Fibroblast of mammary gland (primary cell): Measurements from ENCODE around the gene RAB17.

Experiments used
- DNase-seq: peaks from one replicate; pipeline ENCODE4 v3.0.0-alpha.2; 2010; ENCODE audit warnings: low read depth
- H3K4me3 ChIP-seq: 2 replicates; pipeline ENCODE4 v1.5.1; 2011; ENCODE audit warnings: low read depth, mild to moderate bottlenecking, low read length, moderate library complexity; ENCODE audit not compliant: control insufficient read depth
- CTCF ChIP-seq: conservative IDR thresholded peaks from 2 replicates; pipeline ENCODE4 v1.5.1; 2011; ENCODE audit warnings: low read depth, low read length, inconsistent platforms; ENCODE audit not compliant: control insufficient read depth, insufficient read depth

RAB17 gene

GRCh38 chr2:237623428-237624403, 33.2 kb upstream of the RAB17 start:
- TF ChIP-seq CTCF, result no peak
- no peak overlapping the region for H3K4me3 ChIP-seq
- DNase-seq, result peak; percentile 92

GRCh38 chr2:237618449-237618848, 27.9 kb upstream of the RAB17 start:
- TF ChIP-seq CTCF, result no peak
- DNase-seq, result peak; percentile 87

GRCh38 chr2:237617587-237617982, 27.1 kb upstream of the RAB17 start:
- DNase-seq, result no peak
- no peak for TF ChIP-seq CTCF
- no peak overlapping the region for H3K4me3 ChIP-seq

More at GRCh38 chr2:237618449-237618848, 27.9 kb upstream of the RAB17 start:
- H3K4me3 ChIP-seq, result no peak overlapping the region

- H3K4me3 ChIP-seq, result no peak overlapping the region
- DNase-seq, result peak; percentile 96
Observed at GRCh38 chr2:237616734-237617586, 26.4 kb upstream of the RAB17 start.

GRCh38 chr2:237616373-237616733, 25.8 kb upstream of the RAB17 start:
- no peak for TF ChIP-seq CTCF
- DNase-seq, result no peak
- H3K4me3 ChIP-seq, result no peak overlapping the region

More at GRCh38 chr2:237616734-237617586, 26.4 kb upstream of the RAB17 start:
- no peak for TF ChIP-seq CTCF

- H3K4me3 ChIP-seq, result no peak overlapping the region
- TF ChIP-seq CTCF, result no peak
- no peak for DNase-seq
Observed at GRCh38 chr2:237615631-237616249, 25.2 kb upstream of the RAB17 start.
